Natural killer cell (primary cell): ENCODE results near the gene DOCK2. TPM values are rescaled to one million over a fixed set of nuclear protein-coding genes. Genes with fewer than 3 reads are reported as not detected.
A peak's percentile ranks its signal among the peaks of the same experiment; 100 is the strongest.

Experiments
- ATAC-seq, 3 donors: fragments of 150-1000 bp in 2 of 3; fragments of 200-7000 bp in 1 of 3; cut with Tn5 transposase; 1 replicate in 1 of 3; 2 replicates in 2 of 3; pipeline ENCODE4 v1.10.0; 2021; ENCODE audit warnings: mild to moderate bottlenecking in 2 of 3, moderate library complexity in 2 of 3
- DNase-seq, 2 donors: peaks; one replicate each; pipeline versions ENCODE4 v3.0.0 to v3.0.0-alpha.2; 2013 to 2021; ENCODE audit warnings: mixed read lengths in 1 of 2
- H3K27ac ChIP-seq: one replicate; pipeline ENCODE4 v1.5.1; 2013; ENCODE audit warnings: mild to moderate bottlenecking, low read length
- H3K27me3 ChIP-seq: one replicate; pipeline ENCODE4 v1.6.1; 2013; ENCODE audit warnings: low read length; ENCODE audit not compliant: control insufficient read depth, insufficient read depth
- H3K36me3 ChIP-seq: one replicate; pipeline ENCODE4 v1.6.1; 2013; ENCODE audit warnings: low read length; ENCODE audit not compliant: control insufficient read depth, insufficient read depth
- H3K4me1 ChIP-seq: one replicate; pipeline ENCODE4 v1.6.1; 2013; ENCODE audit warnings: low read length; ENCODE audit not compliant: control insufficient read depth, insufficient read depth
- H3K4me3 ChIP-seq: one replicate; pipeline ENCODE4 v1.5.1; 2013; ENCODE audit warnings: low read length
- H3K9me3 ChIP-seq: one replicate; pipeline ENCODE4 v1.6.1; 2013; ENCODE audit warnings: low read length; ENCODE audit not compliant: control insufficient read depth, insufficient read depth
- H3K27ac Mint-ChIP-seq, 2 donors: one replicate each; pipeline ENCODE4 v1.8.0; 2022; ENCODE audit warnings: mild to moderate bottlenecking in 2 of 2, mixed read lengths in 2 of 2, moderate library complexity in 1 of 2
- H3K27me3 Mint-ChIP-seq, 2 donors: one replicate each; pipeline ENCODE4 v1.8.0; 2022; ENCODE audit warnings: low read depth in 2 of 2, mixed read lengths in 2 of 2
- H3K36me3 Mint-ChIP-seq: one replicate; pipeline ENCODE4 v1.8.0; 2022; ENCODE audit warnings: mixed read lengths
- H3K4me1 Mint-ChIP-seq, 2 donors: one replicate each; pipeline ENCODE4 v1.8.0; 2022; ENCODE audit warnings: mixed read lengths in 2 of 2
- H3K4me3 Mint-ChIP-seq: one replicate; pipeline ENCODE4 v1.8.0; 2022; ENCODE audit warnings: mild to moderate bottlenecking, moderate library complexity, mixed read lengths
- H3K9me3 Mint-ChIP-seq, 2 donors: one replicate each; pipeline ENCODE4 v1.8.0; 2022; ENCODE audit warnings: mixed read lengths in 2 of 2
- CTCF ChIP-seq: fragments of 200-600 bp; IDR thresholded peaks from one replicate; pipeline ENCODE4 v1.8.0; 2022; ENCODE audit warnings: antibody characterized with exemption
- WGBS: methylation state at CpG from one replicate; pipeline ENCODE4 v1.1.7; 2013; ENCODE audit warnings: missing lambda C conversion rate; ENCODE audit not compliant: insufficient coverage; 5-methylcytosine and 5-hydroxymethylcytosine counted together
- intact Hi-C: fragments of 100-400 bp; cut with micrococcal nuclease; formaldehyde crosslinking; loops from one replicate; pipeline ENCODE4 v1.14.2; 2022
- total RNA-seq, 4 donors: library from RNA; stranded (reverse); fragments of 120-200 nt in 1 of 4; gene quantifications; one replicate each; pipeline versions ENCODE4 v1.2.3 to v1.2.4, GENCODE V29; 2013 to 2022

Gene DOCK2
- total RNA-seq, 3 donors from 2014 or later (not counting 1 experiment from before 2014, with no cell fraction given): 317 to 361 (median 320) TPM

GRCh38 chr5:170100066-170100943 is 463.2 kb downstream of the DOCK2 start:
- Mint-ChIP-seq H3K27me3 (peaks cover 6 to 24% of the 10 kb centered on the region in 2 donors), H3K4me3 (no peak overlapping the region), H3K9me3 (no peaks in the 10 kb centered on the region), H3K36me3 (no peaks in the 10 kb centered on the region), H3K4me1 (peaks cover 0 to 15% of the 10 kb centered on the region in 2 donors), H3K27ac (no peak overlapping the region)
- no peaks in the 10 kb centered on the region for H3K36me3 ChIP-seq
- no peak overlapping the region for H3K4me3 ChIP-seq
- H3K27ac ChIP-seq: no peak overlapping the region
- intact Hi-C loops: loop anchor here (1.0 to 2.0 kb wide), 2 partner anchors 321 to 534 kb away; no protein-coding TSS in a partner anchor
- TF ChIP-seq CTCF: peak; percentile 57
- ATAC-seq: peak in 2 of 3 donors; percentile 48 to 70
- 30% methylated on average over 12 of the region's 13 CpGs for WGBS
- peak; percentile 45 to 79 for DNase-seq
- no peaks in the 10 kb centered on the region for H3K4me1 ChIP-seq
- no peaks in the 10 kb centered on the region for H3K27me3 ChIP-seq
- no peaks in the 10 kb centered on the region for H3K9me3 ChIP-seq

GRCh38 chr5:170103447-170103846 is 466.4 kb downstream of the DOCK2 start:
- no peaks in the 10 kb centered on the region for H3K36me3 ChIP-seq
- no peak overlapping the region for H3K27ac Mint-ChIP-seq
- peaks cover 0 to 6% of the 10 kb centered on the region in 2 donors for H3K4me1 Mint-ChIP-seq
- no peak overlapping the region for H3K27ac ChIP-seq
- no peaks in the 10 kb centered on the region for H3K36me3 Mint-ChIP-seq
- no peaks in the 10 kb centered on the region for H3K9me3 Mint-ChIP-seq
- H3K4me1 ChIP-seq: no peaks in the 10 kb centered on the region
- no peak overlapping the region for H3K4me3 ChIP-seq
- WGBS: 92% methylated on average over 1 of the region's 1 CpG
- no peak for TF ChIP-seq CTCF
- intact Hi-C loops: no loop called here
- ATAC-seq (no peak), DNase-seq (no peak)
- no peaks in the 10 kb centered on the region for H3K27me3 ChIP-seq
- H3K9me3 ChIP-seq: no peaks in the 10 kb centered on the region
- peaks cover 10 to 21% of the 10 kb centered on the region in 2 donors for H3K27me3 Mint-ChIP-seq
- no peak overlapping the region for H3K4me3 Mint-ChIP-seq

GRCh38 chr5:170104299-170104698 is 467.2 kb downstream of the DOCK2 start:
- no peak for TF ChIP-seq CTCF
- Histone ChIP-seq H3K4me1 (no peaks in the 10 kb centered on the region), H3K4me3 (no peak overlapping the region), H3K9me3 (no peaks in the 10 kb centered on the region), H3K27me3 (no peaks in the 10 kb centered on the region), H3K27ac (no peak overlapping the region), H3K36me3 (no peaks in the 10 kb centered on the region)
- WGBS: 90% methylated on average over 6 of the region's 6 CpGs
- H3K36me3 Mint-ChIP-seq: no peaks in the 10 kb centered on the region
- peaks cover 10 to 21% of the 10 kb centered on the region in 2 donors for H3K27me3 Mint-ChIP-seq
- H3K27ac Mint-ChIP-seq: no peak overlapping the region
- H3K9me3 Mint-ChIP-seq: no peaks in the 10 kb centered on the region
- H3K4me1 Mint-ChIP-seq: peaks cover 0 to 6% of the 10 kb centered on the region in 2 donors
- DNase-seq: no peak
- no peak for ATAC-seq
- H3K4me3 Mint-ChIP-seq: no peak overlapping the region
- intact Hi-C loops: no loop called here
